ENCODE results near the gene MYL11.
"Not testable (repeated sequence)": the region's sequence is repeated elsewhere in the genome, so short reads cannot be mapped to it uniquely, and the experiment has no call there.

Gene MYL11, protein sequence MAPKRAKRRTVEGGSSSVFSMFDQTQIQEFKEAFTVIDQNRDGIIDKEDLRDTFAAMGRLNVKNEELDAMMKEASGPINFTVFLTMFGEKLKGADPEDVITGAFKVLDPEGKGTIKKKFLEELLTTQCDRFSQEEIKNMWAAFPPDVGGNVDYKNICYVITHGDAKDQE

DNA sequence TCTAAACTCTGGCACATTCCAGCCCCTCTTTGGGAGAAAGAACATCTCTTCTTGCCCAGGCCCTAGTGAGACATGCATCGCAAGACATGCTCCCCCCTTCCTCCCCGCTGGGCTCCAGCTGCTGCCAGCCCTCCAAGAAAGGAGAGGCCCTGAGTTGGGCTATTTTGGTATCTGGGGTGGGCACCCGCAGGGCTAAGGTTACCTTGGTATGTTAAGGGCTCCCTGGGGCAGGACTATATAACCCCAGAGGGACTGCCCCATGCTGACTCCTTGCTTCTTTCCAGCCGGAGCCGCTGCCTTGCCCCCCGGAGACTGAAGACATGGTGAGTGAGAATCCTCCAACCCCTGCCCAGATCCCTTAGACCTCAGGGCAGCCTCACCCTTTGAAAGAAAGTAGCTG, at the start of gene MYL11:
Gene MYL11 (plus strand): TSS at position 265 of the 400 bp plus-strand sequence. CDS start 56 bp downstream, at position 321.
- H3K27ac ChIP-seq: peak within 1 kb of the TSS; percentile 99; the same call in 1 of the 2 replicates
- TF ChIP-seq, protein P1, sequence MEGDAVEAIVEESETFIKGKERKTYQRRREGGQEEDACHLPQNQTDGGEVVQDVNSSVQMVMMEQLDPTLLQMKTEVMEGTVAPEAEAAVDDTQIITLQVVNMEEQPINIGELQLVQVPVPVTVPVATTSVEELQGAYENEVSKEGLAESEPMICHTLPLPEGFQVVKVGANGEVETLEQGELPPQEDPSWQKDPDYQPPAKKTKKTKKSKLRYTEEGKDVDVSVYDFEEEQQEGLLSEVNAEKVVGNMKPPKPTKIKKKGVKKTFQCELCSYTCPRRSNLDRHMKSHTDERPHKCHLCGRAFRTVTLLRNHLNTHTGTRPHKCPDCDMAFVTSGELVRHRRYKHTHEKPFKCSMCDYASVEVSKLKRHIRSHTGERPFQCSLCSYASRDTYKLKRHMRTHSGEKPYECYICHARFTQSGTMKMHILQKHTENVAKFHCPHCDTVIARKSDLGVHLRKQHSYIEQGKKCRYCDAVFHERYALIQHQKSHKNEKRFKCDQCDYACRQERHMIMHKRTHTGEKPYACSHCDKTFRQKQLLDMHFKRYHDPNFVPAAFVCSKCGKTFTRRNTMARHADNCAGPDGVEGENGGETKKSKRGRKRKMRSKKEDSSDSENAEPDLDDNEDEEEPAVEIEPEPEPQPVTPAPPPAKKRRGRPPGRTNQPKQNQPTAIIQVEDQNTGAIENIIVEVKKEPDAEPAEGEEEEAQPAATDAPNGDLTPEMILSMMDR (conservative IDR thresholded peaks at IDR 0.05; ENCODE audit: low read depth): no peak
- DNase-seq (ENCODE audit: low spot score): no peak
- POLR2A ChIA-PET (ENCODE audit: low non-redundant PET): no interaction called here
- CTCF ChIA-PET: no interaction called here

DNA sequence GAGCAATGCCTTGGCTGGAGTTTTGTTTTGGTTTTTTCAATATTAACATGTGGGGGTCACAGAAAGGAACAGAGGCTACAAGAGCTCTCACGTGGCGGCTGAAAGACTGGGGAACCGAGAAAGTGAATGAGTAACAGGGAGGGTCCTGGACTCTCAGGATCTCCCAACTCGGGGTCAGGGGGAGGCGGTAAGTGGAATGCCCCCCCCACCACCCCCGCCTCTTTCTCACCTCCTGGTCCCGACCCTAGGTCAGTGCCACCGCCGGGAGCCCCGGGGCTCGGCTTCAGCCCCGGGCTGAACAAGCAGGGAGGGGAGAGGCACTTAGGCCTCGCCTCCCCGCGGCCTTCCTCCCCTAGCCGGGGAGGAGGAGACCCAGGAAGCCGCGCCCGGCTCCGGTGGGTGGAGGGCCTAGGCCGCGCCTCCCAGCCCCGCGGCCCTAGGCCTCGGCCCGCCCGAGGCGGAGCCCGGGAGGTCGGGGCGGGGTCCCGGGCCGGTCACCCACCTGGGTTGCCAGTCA, 40.1 kb upstream of the MYL11 start:
- POLR2A ChIA-PET (ENCODE audit: low non-redundant PET): interaction anchor here (1.3 kb wide), 1 partner anchor 20 kb away, joined by 4 read pairs; the partner anchor contains the start of gene CD2BP2
- H3K27ac ChIP-seq: peak overlapping the region; percentile 97
- CTCF ChIA-PET: not testable (repeated sequence)
- peak; percentile 46 for DNase-seq (ENCODE audit: low spot score)

DNA sequence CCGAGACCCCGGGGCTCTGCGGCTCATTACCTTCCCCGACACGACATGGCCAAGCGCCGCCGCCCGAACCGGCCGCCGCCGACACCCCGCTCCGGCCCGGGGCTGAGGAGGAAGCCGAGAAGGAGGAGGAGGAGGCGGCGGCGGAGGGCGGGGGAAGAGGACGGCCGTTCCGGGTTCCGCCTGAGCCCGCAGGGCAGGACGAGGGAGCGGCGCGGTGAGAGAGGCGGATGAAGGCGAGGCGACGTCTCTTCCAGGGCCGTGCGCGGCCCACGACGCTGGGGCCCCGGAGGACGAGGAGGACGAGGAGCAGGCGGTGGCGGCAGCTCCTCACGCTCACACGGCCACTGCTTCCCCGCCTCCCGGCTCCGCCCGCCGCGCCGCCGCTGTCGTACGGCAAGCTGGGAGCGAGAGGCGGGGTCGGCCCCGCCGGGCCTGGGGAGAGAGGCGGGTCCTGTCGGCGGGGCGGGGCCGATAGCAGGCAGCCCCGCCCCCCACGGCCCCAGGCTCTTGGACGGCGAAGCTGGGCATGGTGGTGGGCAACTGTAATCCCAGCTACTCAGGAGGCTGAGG, 39.5 kb upstream of the MYL11 start:
- POLR2A ChIA-PET (ENCODE audit: low non-redundant PET): interaction anchor here (1.3 kb wide), 1 partner anchor 19 kb away, joined by 4 read pairs; the partner anchor contains the start of gene CD2BP2
- DNase-seq (ENCODE audit: low spot score): peak; percentile 42
- CTCF ChIA-PET: not testable (repeated sequence)
- H3K27ac ChIP-seq: peak overlapping the region; percentile 97

DNA sequence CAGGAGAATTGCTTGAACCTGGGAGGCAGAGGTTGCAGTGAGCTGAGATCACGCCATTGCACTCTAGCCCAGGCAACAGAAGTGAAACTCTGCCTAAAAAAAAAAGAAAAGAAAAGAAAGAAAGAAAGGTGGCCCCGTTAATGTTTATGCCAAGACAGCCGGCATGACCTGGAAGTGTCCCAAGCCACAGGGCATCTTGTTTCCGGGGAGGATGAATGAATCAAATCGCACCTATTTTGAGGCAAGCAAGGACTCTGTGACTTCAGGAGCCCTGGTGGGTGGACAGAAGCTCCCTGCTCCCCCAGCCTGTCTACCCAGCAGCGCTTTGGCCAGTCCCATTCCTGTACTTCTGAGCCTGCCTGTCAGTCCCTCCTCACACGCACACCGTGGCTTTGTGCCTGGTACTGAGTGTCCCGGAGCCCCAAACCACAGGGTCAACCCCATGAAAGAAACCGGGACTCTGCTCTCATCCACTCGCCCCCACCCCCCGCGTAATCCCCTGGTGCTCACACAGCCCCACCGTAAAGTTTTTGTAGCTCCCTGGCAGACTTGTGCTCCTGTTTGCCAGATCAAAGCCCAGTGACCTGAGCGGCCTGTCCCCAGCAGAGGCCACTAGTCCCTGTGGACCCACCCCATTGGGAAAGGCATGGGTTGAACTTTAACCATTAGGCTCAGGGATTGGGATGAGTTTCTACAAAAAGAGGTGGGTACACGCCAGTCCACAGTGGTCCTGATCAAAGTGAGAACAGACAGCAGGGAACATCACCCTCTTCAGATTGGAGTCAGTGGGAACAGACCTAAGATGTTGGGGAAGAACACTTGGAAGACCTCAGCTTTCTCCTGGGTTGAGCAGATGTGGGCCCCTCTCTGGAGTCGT, 38.8 kb upstream of the MYL11 start:
- H3K27ac ChIP-seq: peak overlapping the region; percentile 97
- ChIA-PET POLR2A (ENCODE audit: low non-redundant PET) (interaction anchor here (1.3 kb wide), 1 partner anchor 19 kb away, joined by 4 read pairs; the partner anchor contains the start of gene CD2BP2), CTCF (no interaction called here)
- DNase-seq (ENCODE audit: low spot score): no peak
- TF ChIP-seq, protein P1 (conservative IDR thresholded peaks at IDR 0.05; ENCODE audit: low read depth): no peak

DNA sequence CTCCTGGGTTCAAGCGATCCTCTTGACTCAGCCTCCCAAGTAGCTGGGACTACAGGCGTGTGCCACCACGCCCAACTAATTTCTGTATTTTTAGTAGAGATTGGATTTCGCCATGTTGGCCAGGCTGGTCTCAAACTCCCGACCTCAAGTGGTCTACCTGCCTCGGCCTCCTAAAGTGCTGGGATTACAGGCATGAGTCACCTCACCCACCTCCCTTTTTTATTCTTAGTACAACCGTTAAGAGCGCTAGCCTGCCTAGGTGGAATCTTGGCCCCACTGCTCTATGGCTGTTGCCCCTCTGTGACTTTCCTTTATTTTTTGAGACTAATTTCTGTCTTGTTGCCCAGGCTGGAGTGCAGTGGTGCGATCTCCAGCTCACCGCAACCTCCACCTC, 36.6 kb upstream of the MYL11 start:
- CTCF ChIA-PET; POLR2A ChIA-PET (ENCODE audit: low non-redundant PET): not testable (repeated sequence)

DNA sequence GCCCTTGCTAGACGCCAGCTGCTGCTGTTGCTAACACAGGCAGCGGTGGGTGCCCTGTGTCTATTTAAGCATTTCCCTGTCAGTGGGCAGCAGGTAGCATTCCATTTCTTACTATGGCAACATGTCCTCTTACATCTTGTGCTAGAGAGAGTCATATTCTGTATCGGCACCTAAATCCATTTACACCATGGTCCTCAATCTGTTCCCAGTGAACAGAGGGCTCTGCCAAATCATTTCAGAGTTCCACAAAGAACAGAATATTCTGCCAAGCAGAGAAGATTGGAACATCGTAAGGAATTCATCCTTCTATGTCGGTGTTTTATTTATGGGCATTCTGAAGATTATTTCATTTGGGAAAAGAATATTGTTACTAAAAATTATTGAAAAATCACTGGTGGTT, 35.9 kb upstream of the MYL11 start:
- CTCF ChIA-PET; H3K27ac ChIP-seq; POLR2A ChIA-PET (ENCODE audit: low non-redundant PET); DNase-seq (ENCODE audit: low spot score): not testable (repeated sequence)

More for the DNA sequence above, 36.6 kb upstream of the MYL11 start:
- H3K27ac ChIP-seq; DNase-seq (ENCODE audit: low spot score): not testable (repeated sequence)

DNA sequence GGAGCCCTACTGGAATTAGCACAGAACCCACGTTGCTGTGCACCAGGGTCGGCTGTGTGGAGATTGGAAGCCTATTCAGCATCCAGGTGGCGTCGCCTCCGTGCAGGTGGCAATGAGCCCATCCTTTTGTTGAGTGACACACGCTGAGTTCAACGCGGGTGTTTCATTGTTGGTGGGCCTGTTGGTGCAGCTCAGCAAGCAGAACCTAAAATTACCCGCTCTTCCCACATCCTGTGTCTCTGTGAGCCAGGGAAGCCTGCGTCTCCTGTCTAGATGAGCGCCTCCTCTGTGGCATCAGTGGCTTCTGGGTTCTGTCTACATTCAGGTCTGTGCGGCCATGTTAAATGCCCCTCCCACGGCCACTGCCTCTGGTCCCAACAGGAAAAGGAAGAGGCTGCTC, 34.0 kb upstream of the MYL11 start:
- POLR2A ChIA-PET (ENCODE audit: low non-redundant PET): no interaction called here
- no peak overlapping the region for H3K27ac ChIP-seq
- DNase-seq (ENCODE audit: low spot score): no peak
- TF ChIP-seq, protein P1 (conservative IDR thresholded peaks at IDR 0.05; ENCODE audit: low read depth): no peak
- CTCF ChIA-PET: interaction anchor here (0.7 kb wide), 1 partner anchor 19 kb away, joined by 4 read pairs; no protein-coding TSS in a partner anchor

DNA sequence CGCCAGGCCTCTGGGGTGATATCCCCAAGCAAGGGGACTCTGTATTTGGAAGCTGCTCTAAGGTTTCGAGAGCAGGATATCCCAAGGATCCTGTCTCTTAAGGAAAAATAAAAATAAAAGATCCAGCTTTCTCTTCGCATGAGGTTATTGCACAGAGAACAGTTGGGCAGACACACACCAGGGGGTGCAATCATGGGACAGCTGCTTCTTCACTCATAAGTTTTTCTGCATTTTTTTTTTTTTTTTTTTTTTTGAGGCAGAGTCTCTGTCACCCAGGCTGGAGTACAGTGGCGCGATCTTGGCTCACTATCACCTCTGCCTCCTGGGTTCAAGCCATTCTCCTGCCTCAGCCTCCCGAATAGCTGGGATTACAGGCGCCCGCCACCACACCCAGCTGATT, 32.6 kb upstream of the MYL11 start:
- CTCF ChIA-PET: interaction anchor here (0.7 kb wide), 1 partner anchor 12 kb away, joined by 4 read pairs; no protein-coding TSS in a partner anchor
- H3K27ac ChIP-seq; POLR2A ChIA-PET (ENCODE audit: low non-redundant PET); DNase-seq (ENCODE audit: low spot score): not testable (repeated sequence)

Measured in RWPE1 (cell line).